ENCODE results near the gene CHAF1A. TPM values are rescaled to one million over a fixed set of nuclear protein-coding genes. Genes with fewer than 3 reads are reported as not detected.

Gene CHAF1A
- total RNA-seq, 3 donors from 2014 or later, result 17.3 to 24.9 (median 18.1) TPM

- TF ChIP-seq CTCF (IDR thresholded peaks at IDR 0.05), result no peak
- no peak for DNase-seq
- intact Hi-C loops (cut with DNase I, micrococcal nuclease), result no loop called here
- peaks cover 6% of the 10 kb centered on the region for H3K36me3 ChIP-seq (ENCODE audit: low read depth)
- no peak overlapping the region for H3K4me3 ChIP-seq
- H3K9me3 ChIP-seq, result no peaks in the 10 kb centered on the region
- no peak for ATAC-seq
- peaks cover 12% of the 10 kb centered on the region for H3K4me1 ChIP-seq (ENCODE audit: low read depth)
These were observed 71.5 kb downstream of the CHAF1A start for GRCh38 chr19:4473763-4474513.

GRCh38 chr19:4474514-4475022, 72.1 kb downstream of the CHAF1A start:
- ATAC-seq (no peak), DNase-seq (no peak)
- H3K4me1 ChIP-seq (ENCODE audit: low read depth), result peaks cover 12% of the 10 kb centered on the region
- H3K9me3 ChIP-seq, result no peaks in the 10 kb centered on the region
- H3K36me3 ChIP-seq (ENCODE audit: low read depth), result peaks cover 6% of the 10 kb centered on the region
- no peak overlapping the region for H3K4me3 ChIP-seq
- intact Hi-C loops (cut with DNase I, micrococcal nuclease), result no loop called here
- TF ChIP-seq CTCF (IDR thresholded peaks at IDR 0.05), result no peak

- DNase-seq, result no peak
- H3K36me3 ChIP-seq (ENCODE audit: low read depth), result no peaks in the 10 kb centered on the region
- peaks cover 12% of the 10 kb centered on the region for H3K4me1 ChIP-seq (ENCODE audit: low read depth)
- no peak for ATAC-seq
- no peaks in the 10 kb centered on the region for H3K9me3 ChIP-seq
- intact Hi-C loops (cut with DNase I, micrococcal nuclease), result no loop called here
- TF ChIP-seq CTCF (IDR thresholded peaks at IDR 0.05), result no peak
- H3K4me3 ChIP-seq, result no peak overlapping the region
These were observed 74.8 kb downstream of the CHAF1A start for GRCh38 chr19:4477034-4477801.

GRCh38 chr19:4482721-4483364, 80.4 kb downstream of the CHAF1A start:
- Histone ChIP-seq H3K4me3 (no peak overlapping the region), H3K9me3 (no peaks in the 10 kb centered on the region), H3K4me1 (ENCODE audit: low read depth) (no peaks in the 10 kb centered on the region), H3K36me3 (ENCODE audit: low read depth) (no peaks in the 10 kb centered on the region)
- no peak for DNase-seq
- ATAC-seq, result no peak
- intact Hi-C loops (cut with DNase I, micrococcal nuclease), result no loop called here
- no peak for TF ChIP-seq CTCF (IDR thresholded peaks at IDR 0.05)

GRCh38 chr19:4483385-4483784, 80.9 kb downstream of the CHAF1A start:
- H3K4me1 ChIP-seq (ENCODE audit: low read depth), result no peaks in the 10 kb centered on the region
- intact Hi-C loops (cut with DNase I, micrococcal nuclease), result no loop called here
- TF ChIP-seq CTCF (IDR thresholded peaks at IDR 0.05), result no peak
- no peak for ATAC-seq
- no peak overlapping the region for H3K4me3 ChIP-seq
- no peak for DNase-seq
- H3K36me3 ChIP-seq (ENCODE audit: low read depth), result no peaks in the 10 kb centered on the region
- no peaks in the 10 kb centered on the region for H3K9me3 ChIP-seq

All from mucosa of descending colon (tissue), 3 donors.